Measurements from ENCODE around the gene PDGFRA. TPM values are rescaled to one million over a fixed set of nuclear protein-coding genes. Genes with fewer than 3 reads are reported as not detected.

PDGFRA gene
- total RNA-seq, 4 donors from 2014 or later, result 20.6 to 190 (median 65.5) TPM

Other genes starting within 250 kb of the PDGFRA start
- 100 to 1,000 TPM in 1 of 4 donors, 10 to 100 TPM in 3; 36.2 to 106 (median 52.0) TPM for gene CHIC2, start 164.7 kb upstream of the PDGFRA start, total RNA-seq
- not detected for gene GSX2, start 129.1 kb upstream of the PDGFRA start, total RNA-seq

Measured in transverse colon (tissue), 4 donors.